HL-60/S4 treated with retinoic acid at 250 ng/mL for 4 days and 3 days (cell line): ENCODE results near the gene CABP4.

Experiments
- in situ Hi-C: fragments of 300-500 bp; cut with MboI; formaldehyde crosslinking; loops from 2 replicates; pipeline ENCODE4 v1.7.0; 2022; ENCODE audit warnings: low sequenced_read_pairs

The CABP4 gene

DNA sequence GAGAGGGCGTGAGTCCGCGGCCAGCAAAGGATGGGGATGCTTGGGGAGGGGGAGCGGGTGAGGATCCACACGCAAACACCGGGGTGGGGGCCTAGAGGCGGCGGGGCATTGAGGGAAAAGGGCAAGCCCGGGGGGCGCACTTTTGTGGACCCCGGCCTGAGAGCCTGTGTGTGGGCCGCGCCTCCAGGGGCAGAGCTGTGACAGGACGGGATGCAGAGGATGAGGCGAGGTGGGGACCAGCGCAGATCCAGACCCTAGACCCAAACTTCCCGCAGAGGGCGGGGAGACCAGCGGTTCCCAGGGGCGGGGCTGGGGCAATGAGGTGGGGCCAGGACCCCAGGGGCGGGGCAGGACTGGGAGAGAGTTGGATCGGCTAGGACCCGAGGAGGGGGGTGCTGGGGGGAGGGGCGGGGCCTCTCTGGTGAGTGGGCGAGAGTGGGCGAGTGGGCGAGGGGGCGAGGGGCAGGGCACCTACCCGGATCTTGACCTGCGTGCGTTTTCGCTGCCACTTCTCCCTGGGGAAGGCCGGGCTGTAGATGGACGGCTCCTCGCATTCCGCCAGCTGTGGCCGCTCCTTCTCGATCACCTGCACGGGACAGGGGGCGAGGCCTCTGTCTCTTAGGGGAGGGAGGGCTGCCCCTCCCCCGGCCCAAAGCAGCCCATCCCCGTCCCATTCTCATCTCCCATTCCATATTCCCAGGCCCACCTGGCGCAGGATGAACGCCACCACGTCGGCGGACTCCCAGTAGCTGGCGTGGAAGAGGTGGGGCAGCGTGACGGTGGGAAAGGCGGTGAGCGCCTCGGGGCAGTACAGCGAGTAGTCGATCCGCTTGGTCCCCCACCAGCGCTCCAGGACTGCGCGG is 39.4 kb downstream of the CABP4 start:
- in situ Hi-C loops: no loop called here

GRCh38 chr11:67495234-67496005 is 40.3 kb downstream of the CABP4 start:
- in situ Hi-C loops: no loop called here

- in situ Hi-C loops: no loop called here
These were observed 41.0 kb downstream of the CABP4 start for GRCh38 chr11:67496113-67496512.

DNA sequence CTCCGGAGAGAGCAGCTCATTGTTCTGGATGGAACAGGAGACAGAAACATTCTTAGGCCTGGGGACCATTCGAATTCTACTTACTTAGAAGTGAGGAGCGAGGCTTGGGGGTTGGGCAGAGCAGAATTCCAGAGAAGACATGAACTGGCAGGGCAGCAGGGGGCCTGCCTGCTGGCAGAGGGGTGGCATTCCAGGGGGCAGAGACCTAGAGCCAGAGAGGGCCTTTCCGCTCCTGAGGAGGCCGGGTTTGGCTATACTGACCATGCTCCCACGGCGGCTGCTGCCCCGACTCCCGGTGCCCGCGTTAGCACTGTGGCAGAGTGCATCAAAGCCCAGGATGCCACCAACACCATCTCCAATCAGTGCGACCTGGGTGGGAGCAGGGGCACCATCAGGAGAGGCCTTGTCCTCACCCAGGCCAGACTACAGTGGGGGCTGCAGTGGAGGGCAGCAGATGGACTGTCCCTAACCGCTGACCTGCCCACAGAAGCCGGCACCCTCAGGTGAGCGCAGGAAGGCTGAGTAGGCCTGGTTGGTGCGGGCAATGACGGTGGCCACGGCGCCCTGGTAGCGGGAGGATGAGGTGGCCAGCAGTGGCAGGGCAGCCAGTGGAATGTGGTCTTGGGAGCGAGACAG is 42.6 kb downstream of the CABP4 start:
- in situ Hi-C loops: no loop called here

DNA sequence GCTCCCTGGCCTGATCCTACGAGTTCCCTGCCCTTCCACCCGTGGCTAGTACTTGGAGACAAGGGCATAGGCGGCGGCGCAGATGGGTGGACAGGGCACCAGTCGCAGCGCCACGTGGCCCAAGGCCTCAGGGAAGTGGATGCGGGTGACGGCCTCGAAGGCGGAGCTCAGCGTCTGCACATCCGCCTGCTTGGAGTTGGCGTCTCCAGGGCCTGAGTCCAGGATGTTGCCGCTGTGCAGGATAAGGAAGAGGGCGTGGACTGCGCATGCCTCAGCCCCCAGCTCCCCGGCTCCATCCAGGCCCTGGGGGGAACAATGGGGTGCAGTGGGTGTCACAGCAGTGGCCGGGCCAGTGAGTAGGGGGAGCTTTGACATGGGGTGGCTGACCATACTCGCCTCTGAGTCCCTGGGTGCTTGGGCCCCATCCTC is 43.4 kb downstream of the CABP4 start:
- in situ Hi-C loops: no loop called here

GRCh38 chr11:67499808-67500483 is 44.8 kb downstream of the CABP4 start:
- in situ Hi-C loops: no loop called here

DNA sequence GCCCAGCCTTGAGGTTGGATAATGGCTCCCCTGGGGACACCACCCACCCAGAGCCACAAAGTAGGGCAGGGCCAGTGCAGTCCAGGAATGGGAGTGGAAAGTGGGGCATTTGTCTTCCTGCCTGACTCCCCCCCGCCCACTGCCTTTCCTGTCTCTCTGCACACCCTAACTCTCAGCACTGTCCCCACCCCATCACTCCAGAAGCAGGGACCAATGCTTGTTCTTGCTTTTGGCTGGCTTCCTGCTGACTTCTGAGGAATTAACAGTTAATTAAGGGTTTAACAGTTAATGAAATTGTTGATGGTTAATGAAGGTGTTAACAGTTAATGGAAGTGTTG is 45.3 kb downstream of the CABP4 start:
- in situ Hi-C loops: no loop called here

DNA sequence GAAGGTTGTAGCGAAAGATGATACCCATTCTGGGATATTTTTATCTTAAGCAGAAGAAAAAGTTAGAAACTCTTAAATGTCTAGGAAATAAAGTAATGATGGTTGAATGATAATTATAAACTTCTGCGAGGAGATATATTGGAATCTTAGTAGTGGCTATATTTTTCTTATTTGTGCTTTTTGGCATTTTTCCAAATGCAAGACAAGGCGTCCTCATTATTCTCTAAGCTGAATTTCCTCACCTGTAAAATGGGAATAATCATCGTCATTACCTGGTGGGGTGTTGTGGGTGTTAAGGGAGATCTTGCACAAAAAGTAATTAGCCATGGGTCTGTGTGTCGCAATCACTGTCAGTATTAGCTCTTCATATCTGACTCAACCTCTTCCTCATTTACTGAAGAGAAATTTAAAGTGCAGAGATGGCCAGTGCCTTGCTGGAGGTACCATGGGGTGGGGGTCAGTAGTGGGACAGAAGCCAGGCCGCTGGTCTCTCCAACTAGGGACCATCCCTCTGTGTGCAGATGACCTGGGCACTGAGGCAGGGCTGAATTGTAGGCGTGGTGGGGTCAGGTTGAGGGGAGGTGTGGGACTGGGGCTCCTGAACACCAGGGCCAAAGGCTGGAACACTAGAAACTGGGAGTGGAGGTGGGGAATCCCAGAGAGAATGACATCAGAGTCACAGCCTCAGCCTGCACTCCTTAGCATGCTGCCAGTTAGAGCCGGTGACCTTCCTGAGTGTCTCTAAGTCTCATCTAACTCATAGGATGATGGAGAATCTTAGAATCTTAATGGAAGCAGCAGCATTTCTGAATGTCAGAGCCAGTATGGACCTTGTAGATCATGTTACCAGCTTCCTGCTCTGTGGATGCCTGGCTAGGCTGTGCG is 45.9 kb downstream of the CABP4 start:
- in situ Hi-C loops: no loop called here

DNA sequence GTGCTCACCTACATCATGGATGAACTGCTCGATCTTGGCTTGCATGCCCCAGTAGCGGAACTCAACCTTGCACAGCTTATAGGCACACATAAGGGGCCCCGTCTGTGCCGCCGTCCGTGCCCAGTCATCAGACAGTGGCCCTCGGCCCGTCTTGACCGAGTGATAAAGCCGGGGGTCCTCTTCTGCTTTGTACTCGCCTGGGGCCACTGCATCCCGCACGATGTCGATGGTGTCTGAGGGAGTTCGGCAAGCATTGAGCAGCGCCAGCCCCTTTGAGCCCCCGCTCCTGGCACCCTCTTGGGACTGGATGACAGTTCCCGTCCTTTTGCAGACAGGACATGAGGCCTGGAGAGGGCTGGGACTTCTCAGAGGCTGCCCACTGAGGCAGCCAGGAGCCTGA is 46.7 kb downstream of the CABP4 start:
- in situ Hi-C loops: no loop called here

GRCh38 chr11:67502328-67502979 is 47.3 kb downstream of the CABP4 start:
- in situ Hi-C loops: no loop called here

DNA sequence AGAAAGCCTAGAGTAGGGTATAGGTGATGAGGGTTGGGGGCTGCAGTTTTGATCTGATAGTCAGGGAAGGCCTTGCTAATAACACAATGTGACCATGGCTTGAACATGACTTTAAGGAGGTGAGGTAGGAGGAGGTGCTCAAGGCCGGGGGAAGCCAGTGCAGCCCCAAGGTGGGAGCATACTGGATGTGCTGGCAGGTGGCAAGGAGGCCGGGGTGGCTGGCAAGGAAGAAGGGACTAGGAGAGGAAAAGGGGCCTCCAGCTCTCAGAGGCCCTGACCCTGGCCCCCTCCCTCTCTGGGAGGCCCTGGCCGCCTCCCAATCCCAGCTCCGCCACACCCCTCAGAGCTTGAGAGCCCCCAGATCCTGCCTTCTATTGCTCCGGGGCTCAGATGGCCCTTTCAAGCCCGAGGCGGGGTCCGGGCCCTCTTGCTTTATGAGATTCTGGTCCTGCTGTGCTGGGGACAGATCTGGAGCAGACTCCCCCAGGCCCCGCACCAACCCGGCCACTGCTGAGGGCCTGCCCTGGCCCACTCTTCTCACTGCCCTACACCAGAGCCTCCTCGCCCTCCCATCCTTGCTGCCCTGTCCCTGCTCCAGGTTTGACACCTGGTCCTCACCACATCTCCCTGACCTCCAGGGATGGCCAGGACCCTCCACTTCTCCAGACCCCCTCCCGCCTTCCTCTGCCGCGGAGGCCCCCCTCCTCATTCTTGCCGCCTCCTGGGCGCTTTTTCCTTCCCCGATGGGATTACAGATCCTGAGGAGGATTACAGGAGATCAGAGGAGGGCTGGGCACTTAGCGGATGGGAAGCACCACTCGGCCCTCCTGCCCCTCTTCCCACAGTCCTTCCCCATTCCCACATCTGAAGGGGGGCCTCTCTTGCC is 48.2 kb downstream of the CABP4 start:
- in situ Hi-C loops: no loop called here

- in situ Hi-C loops: no loop called here
These were observed 49.1 kb downstream of the CABP4 start for GRCh38 chr11:67504005-67504949.

DNA sequence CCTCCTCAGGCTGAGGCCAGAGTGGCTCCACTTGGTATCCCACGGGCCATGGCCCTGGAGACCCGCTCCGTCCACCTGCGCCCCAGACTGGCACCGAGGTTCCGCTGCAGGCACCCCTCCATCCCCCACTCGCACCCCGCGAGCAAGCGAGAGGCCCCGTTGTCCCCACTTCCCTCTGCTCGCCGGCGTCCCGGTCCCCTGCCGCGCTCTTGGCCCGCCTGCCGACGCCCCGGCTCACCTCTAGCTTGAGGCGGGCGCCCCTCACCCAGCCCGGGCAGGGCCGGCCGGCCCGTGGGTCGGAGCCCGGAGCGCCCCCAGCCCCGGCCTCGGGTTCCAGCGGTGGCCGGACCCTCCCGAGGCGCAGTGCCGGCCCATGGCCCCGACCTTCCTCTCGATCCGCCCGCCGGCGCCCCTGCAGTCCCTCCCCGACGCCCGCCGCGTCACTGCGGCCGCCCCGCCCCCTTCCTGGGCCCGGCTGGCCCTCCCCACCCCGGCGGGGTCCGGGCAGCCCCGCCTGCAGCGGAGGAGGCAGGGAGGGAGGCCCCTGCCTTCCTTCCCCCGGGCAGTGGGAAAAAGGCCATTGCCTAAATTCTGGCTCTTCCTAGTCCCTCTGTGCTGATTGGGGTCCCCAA is 49.9 kb downstream of the CABP4 start, which contains the start of gene PITPNM1:
PITPNM1 (minus strand) TSS at position 414 of the 632 bp plus-strand sequence. CDS start 1,183 bp downstream, outside the sequence.
- in situ Hi-C loops: no loop called here

DNA sequence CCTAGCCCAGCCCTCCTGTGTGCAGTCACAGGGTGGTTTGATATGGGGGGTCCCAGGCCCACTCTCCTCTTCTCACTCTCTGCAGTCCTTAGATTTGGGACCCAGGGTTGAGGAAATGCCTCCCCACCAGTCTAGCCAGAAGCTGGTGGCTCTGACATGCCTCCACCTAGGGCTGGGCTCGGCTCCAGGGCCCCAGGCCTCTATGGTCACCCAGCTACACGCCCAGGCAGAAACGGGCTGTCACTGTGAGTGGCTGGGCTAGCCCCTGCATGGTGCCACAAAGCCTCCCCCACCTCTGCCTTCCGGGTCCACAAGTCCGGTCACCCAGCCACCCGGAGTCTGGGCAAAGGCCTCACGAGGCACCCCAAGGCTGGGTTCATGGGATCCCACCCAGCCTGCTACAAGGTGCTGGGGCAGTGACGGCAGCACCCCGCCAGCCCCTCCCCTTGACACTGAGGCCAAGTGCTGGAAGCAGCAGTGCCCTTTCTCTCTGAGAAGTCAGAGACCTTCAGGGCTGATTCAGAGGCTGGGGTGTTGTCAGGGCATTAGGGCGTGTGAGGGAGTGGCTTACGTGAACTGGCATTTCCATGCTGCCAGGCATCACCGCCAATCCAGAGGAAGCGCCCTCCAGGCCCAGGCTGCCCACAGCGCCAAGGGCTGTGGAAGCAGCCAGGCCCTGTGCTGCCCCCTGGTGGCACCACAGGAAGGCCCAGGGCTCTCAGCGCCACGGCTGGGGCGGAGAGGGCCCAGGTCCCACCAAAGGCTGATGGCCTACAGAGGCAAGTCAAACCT is 50.6 kb downstream of the CABP4 start:
- in situ Hi-C loops: no loop called here

- in situ Hi-C loops: no loop called here
These were observed 51.4 kb downstream of the CABP4 start for GRCh38 chr11:67506426-67507051.
